Measurements from ENCODE around the gene SMAD3.

- TF ChIP-seq CTCF (conservative IDR thresholded peaks at IDR 0.05; ENCODE audit: low read depth, low read length) (no peak), POLR2A (IDR thresholded peaks at IDR 0.05; ENCODE audit: low read depth, low read length) (no peak), BHLHE40 (IDR thresholded peaks at IDR 0.05; ENCODE audit: low read depth, low read length) (no peak), SMC3 (IDR thresholded peaks at IDR 0.05; ENCODE audit: low read depth, low read length) (no peak), MAZ (IDR thresholded peaks at IDR 0.05; ENCODE audit: borderline replicate concordance, low read depth, low read length) (no peak), USF2 (IDR thresholded peaks at IDR 0.05; ENCODE audit: low read depth, low read length) (no peak), MAFK (IDR thresholded peaks at IDR 0.05; ENCODE audit: low read depth, low read length) (no peak), RCOR1 (IDR thresholded peaks at IDR 0.05; ENCODE audit: insufficient replicate concordance, low read length) (no peak), RAD21 (IDR thresholded peaks at IDR 0.05; ENCODE audit: low read length) (no peak)
These were observed 76.8 kb downstream of the SMAD3 start for GRCh38 chr15:67142092-67142766.
